ENCODE measurements around the gene ECE1.
A peak's percentile ranks its signal among the peaks of the same experiment; 100 is the strongest.
"Not testable (repeated sequence)": the region's sequence is repeated elsewhere in the genome, so short reads cannot be mapped to it uniquely, and the experiment has no call there.

ECE1 gene

DNA sequence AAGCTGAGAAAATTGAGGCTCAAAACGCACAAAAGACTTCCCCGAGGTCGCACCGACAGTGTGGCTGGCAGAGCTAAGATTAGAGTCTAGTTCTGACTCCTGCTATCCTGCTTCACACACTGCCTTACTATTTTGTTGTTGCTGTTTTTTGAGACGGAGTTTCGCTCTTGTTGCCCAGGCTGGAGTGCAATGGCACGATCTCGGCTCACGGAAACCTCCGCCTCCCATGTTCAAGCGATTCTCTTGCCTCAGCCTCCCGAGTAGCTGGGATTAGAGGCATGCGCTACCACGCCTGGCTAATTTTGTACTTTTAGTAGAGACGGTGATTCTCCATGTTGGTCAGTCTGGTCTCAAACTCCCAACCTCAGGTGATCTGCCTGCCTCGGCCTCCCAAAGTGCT is 112.0 kb downstream of the ECE1 start:
- not testable (repeated sequence) for DNase-seq (ENCODE audit: low spot score)

DNA sequence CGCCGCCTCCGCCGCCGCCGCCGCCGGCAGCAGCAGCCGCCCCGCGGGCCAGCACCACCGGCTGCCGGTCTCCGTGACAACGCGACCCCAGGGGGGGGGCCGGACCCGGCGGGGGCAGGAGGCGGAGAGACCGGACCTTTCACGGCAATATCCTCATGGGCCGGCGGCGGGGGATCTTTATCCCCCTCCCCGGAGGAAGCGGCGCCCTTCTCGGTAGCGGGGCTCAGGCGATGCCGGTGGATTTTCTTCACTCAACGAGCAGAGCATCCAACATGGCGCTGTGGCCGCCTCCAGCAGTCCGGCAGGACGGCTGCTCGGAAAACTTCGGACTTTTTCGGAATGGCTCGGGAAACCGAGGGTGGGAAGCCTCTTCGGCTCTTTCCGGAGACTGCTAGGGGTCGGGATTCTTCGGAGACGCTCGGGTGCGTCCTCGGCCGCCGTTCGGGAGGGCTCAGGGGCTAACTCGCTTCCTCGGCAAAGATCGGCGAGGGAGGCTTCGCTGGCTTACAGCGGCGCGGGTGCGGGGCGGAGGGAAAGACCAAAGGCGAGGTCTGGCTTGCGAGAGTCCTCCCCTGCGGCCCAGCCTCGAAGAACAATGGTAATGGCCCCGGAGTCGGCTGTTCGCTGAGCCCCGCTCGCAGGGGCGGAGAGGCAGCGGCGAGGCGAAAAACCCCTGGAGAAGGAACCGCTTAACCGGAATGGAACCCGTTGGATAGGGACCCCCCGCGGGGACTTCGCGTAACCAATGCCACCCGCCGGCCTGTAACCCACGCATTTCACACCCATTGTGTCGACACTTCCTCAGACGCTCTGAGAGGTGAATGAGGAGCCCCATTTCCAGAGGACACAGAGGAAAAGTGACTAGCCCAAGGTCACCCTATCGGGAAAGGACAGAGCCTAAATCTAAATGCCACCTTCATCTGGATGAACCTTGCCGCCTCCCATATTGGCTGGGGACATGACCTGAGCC is 113.4 kb downstream of the ECE1 start, which contains the start of gene EIF4G3:
Gene EIF4G3 (minus strand): TSS at position 312 of the 970 bp plus-strand sequence. CDS start 174,155 bp downstream, outside the sequence.
- peak; percentile 100 for DNase-seq (ENCODE audit: low spot score)

GRCh38 chr1:21175670-21176581 is 114.3 kb downstream of the ECE1 start:
- DNase-seq (ENCODE audit: low spot score): peak; percentile 23

DNA sequence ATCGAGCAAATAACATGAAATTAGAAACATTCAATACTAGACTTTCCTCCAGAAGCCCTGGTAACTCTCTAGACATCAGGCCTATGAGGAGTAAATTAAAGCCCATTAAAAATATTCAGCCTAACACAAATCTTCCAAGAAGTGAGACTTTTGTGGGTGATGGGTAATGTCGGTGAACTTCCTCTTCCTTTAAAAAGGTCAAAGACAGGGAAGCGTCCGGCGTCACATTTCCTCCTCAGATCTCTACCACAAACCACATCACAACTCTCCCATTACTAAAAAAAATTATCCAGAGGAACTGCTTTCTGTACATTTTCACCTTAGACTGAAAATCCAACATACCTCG is 115.0 kb downstream of the ECE1 start:
- peak; percentile 56 for DNase-seq (ENCODE audit: low spot score)

- DNase-seq (ENCODE audit: low spot score): no peak
These were observed 115.5 kb downstream of the ECE1 start for GRCh38 chr1:21174654-21175323.

GRCh38 chr1:21174230-21174629 is 116.0 kb downstream of the ECE1 start:
- no peak for DNase-seq (ENCODE audit: low spot score)

DNA sequence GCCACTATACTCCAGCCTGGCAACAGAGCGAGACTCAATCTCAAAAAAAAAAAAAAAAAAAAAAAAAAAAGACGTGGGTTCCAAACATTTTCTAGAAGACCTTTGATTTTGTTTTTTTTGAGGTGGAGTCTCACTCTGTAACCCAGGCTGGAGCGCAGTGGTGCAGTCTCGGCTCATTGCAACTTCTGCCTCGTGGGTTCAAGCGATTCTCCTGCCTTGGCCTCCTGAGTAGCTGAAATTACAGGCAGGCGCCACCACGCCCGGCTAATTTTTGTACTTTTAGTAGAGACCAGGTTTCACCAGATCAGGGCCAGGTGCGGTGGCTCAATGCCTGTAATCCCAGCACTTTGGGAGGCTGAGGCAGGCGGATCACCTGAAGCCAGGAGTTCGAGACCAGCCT is 117.2 kb downstream of the ECE1 start:
- not testable (repeated sequence) for DNase-seq (ENCODE audit: low spot score)

DNA sequence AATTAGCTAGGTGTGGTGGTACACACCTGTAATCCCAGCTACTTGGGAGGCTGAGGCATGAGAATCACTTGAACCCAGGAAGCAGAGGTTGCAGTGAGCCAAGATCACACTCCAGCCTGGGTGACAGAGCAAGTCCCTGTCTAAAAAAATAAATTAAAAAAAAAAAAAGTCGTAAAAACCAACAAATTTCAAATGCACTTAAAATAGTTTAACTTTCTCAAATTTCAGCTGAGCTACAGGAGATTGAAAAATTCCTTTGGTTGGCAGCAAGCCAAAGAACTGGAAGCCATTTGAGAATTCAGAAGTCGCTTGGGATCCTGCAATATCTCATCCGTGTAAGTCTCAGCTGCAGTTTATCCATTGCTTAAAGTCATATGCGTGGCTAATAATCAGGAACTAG is 119.4 kb downstream of the ECE1 start:
- not testable (repeated sequence) for DNase-seq (ENCODE audit: low spot score)

- no peak for DNase-seq (ENCODE audit: low spot score)
These were observed 121.8 kb downstream of the ECE1 start for GRCh38 chr1:21168444-21168843.

Data from activated CD4-positive, alpha-beta T cell treated with anti-CD3 and anti-CD28 coated beads, Interleukin-2, Interleukin-4, amounts not matched to agents 100 ng/mL and 50 ng/mL, durations not matched to agents 16 hours and 8 hours (primary cell).